ENCODE data around the gene B2M. TPM values are rescaled to one million over a fixed set of nuclear protein-coding genes. Genes with fewer than 3 reads are reported as not detected.
"Not testable (repeated sequence)": the region's sequence is repeated elsewhere in the genome, so short reads cannot be mapped to it uniquely, and the experiment has no call there.

B2M gene
- total RNA-seq, 1 donor from 2014 or later = 3,395 TPM

GRCh38 chr15:44675911-44676310 is 35.4 kb upstream of the B2M start:
- H3K27me3 ChIP-seq = no peaks in the 10 kb centered on the region
- no peak for DNase-seq (ENCODE audit: low spot score in 2 of 2)
- no peaks in the 10 kb centered on the region for H3K36me3 ChIP-seq
- intact Hi-C loops (cut with DNase I) = no loop called here
- no peaks in the 10 kb centered on the region for H3K9me3 ChIP-seq
- H3K4me1 ChIP-seq = no peaks in the 10 kb centered on the region
- no peak overlapping the region for H3K27ac ChIP-seq
- TF ChIP-seq, protein P1, sequence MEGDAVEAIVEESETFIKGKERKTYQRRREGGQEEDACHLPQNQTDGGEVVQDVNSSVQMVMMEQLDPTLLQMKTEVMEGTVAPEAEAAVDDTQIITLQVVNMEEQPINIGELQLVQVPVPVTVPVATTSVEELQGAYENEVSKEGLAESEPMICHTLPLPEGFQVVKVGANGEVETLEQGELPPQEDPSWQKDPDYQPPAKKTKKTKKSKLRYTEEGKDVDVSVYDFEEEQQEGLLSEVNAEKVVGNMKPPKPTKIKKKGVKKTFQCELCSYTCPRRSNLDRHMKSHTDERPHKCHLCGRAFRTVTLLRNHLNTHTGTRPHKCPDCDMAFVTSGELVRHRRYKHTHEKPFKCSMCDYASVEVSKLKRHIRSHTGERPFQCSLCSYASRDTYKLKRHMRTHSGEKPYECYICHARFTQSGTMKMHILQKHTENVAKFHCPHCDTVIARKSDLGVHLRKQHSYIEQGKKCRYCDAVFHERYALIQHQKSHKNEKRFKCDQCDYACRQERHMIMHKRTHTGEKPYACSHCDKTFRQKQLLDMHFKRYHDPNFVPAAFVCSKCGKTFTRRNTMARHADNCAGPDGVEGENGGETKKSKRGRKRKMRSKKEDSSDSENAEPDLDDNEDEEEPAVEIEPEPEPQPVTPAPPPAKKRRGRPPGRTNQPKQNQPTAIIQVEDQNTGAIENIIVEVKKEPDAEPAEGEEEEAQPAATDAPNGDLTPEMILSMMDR (IDR thresholded peaks at IDR 0.05) = no peak
- H3K4me3 ChIP-seq = no peak overlapping the region

DNA sequence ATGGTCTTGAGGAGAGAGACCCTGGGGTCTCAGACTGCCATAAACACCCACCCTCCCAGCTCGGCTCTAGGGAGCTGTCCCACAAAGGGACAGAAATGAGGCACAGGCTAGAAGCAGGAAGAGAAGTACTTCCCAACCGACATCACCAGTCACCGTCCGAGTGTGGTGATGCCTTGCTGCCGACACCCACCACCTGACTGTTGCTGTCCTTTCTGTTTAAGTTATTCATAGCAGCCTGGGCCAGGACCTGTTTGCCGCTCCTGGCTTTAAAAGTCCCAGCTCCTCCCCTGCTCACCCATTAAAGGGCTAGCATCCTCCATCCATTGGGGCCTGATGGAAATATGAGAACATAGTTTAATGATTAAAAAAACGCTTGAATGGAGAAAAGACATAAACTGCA is 34.6 kb upstream of the B2M start:
- H3K4me3 ChIP-seq = no peak overlapping the region
- intact Hi-C loops (cut with DNase I) = no loop called here
- TF ChIP-seq, protein P1 (IDR thresholded peaks at IDR 0.05) = no peak

GRCh38 chr15:44682211-44682610 is 29.1 kb upstream of the B2M start:
- DNase-seq (ENCODE audit: low spot score in 2 of 2) = no peak
- no peaks in the 10 kb centered on the region for H3K27me3 ChIP-seq
- intact Hi-C loops (cut with DNase I) = no loop called here
- TF ChIP-seq, protein P1 (IDR thresholded peaks at IDR 0.05) = no peak
- no peak overlapping the region for H3K27ac ChIP-seq
- H3K9me3 ChIP-seq = no peaks in the 10 kb centered on the region
- no peak overlapping the region for H3K4me3 ChIP-seq
- no peaks in the 10 kb centered on the region for H3K4me1 ChIP-seq
- H3K36me3 ChIP-seq = no peaks in the 10 kb centered on the region

More for the DNA sequence above, 34.6 kb upstream of the B2M start:
- Histone ChIP-seq H3K9me3 (no peaks in the 10 kb centered on the region), H3K36me3 (no peaks in the 10 kb centered on the region), H3K27ac (no peak overlapping the region), H3K27me3 (no peaks in the 10 kb centered on the region), H3K4me1 (no peaks in the 10 kb centered on the region)
- DNase-seq (ENCODE audit: low spot score in 2 of 2) = no peak

DNA sequence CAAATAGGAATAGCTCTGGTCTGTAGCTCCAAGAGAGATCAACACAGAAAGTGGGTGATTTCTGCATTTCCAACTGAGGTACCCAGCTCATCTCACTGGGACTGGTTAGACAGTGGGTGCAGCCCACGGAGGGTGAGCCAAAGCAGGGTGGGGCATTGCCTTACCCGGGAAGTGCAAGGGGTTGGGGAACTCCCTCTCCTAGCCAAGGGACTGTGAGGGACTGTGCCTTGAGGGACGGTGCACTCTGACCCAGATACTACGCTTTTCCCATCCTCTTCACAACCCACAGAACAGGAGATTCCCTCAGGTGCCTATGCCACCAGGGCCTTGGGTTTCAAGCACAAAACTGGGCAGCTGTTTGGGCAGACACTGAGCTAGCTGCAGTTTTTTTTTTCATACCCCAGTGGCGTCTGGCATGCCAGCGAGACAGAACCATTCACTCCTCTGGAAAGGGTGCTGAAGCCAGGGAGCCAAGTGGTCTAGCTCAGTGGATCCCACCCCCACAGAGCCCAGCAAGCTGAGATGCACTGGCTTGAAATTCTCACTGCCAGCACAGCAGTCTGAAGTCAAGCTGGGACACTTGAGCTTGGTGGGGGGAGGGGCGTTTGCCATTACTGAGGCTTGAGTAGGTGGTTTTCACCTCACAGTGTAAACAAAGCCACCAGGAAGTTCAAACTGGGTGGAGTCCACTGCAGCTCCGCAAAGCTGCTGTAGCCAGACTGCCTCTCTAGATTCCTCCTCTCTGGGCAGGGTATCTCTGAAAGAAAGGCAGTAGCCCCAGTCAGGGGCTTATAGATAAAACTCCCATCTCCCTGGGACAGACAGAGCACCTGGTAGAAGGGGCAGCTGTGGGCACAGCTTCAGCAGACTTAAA is 28.3 kb upstream of the B2M start:
- DNase-seq (ENCODE audit: low spot score in 2 of 2); H3K4me1 ChIP-seq; intact Hi-C loops (cut with DNase I); H3K36me3 ChIP-seq; H3K9me3 ChIP-seq; H3K27ac ChIP-seq; H3K4me3 ChIP-seq; H3K27me3 ChIP-seq: not testable (repeated sequence)

- H3K4me1 ChIP-seq; H3K27me3 ChIP-seq; intact Hi-C loops (cut with DNase I); H3K4me3 ChIP-seq; DNase-seq (ENCODE audit: low spot score in 2 of 2); H3K36me3 ChIP-seq; H3K9me3 ChIP-seq; H3K27ac ChIP-seq: not testable (repeated sequence)
Observed at GRCh38 chr15:44689318-44689717, 22.0 kb upstream of the B2M start.

- H3K4me1 ChIP-seq; H3K36me3 ChIP-seq; DNase-seq (ENCODE audit: low spot score in 2 of 2); H3K27me3 ChIP-seq; H3K9me3 ChIP-seq; H3K27ac ChIP-seq; intact Hi-C loops (cut with DNase I); H3K4me3 ChIP-seq: not testable (repeated sequence)
Observed at GRCh38 chr15:44690245-44690644, 21.1 kb upstream of the B2M start.

DNA sequence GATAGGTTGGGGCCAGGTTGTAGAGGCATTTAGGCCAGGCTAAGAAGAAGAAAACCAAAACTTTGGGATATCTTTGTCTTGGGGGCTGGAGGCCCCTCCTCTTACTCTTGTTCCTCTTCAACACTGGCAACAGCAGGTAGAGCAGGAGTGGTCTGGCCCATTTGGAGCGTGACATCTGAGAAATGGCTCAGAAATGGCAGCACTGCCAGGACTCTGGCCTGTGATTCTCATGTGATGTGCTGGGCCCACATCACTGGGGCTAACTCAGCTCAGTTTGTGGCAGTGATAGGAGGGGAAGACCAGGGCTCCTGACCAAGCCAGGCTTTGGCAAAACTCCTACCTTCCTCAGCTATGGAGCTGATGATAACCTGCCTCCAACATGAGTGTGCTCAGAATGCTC is 18.7 kb upstream of the B2M start:
- intact Hi-C loops (cut with DNase I) = no loop called here
- Histone ChIP-seq H3K9me3 (no peaks in the 10 kb centered on the region), H3K27ac (no peak overlapping the region), H3K36me3 (no peaks in the 10 kb centered on the region), H3K4me1 (no peaks in the 10 kb centered on the region), H3K27me3 (no peaks in the 10 kb centered on the region), H3K4me3 (no peak overlapping the region)
- TF ChIP-seq, protein P1 (IDR thresholded peaks at IDR 0.05) = no peak
- no peak for DNase-seq (ENCODE audit: low spot score in 2 of 2)

Data from ascending aorta (tissue), 2 donors.